IPS-18c (cell line): ENCODE data around the gene YTHDF1.
"Not testable (repeated sequence)": the region's sequence is repeated elsewhere in the genome, so short reads cannot be mapped to it uniquely, and the experiment has no call there.

Experiments used
- H3K4me3 ChIP-seq: 2 replicates; pipeline ENCODE4 v1.7.0; 2013; ENCODE audit warnings: low read depth, mild to moderate bottlenecking, low read length, moderate library complexity; ENCODE audit not compliant: insufficient read depth
- H3K9me3 ChIP-seq: one replicate; pipeline ENCODE4 v1.6.1; 2013; ENCODE audit warnings: mild to moderate bottlenecking, low read length, moderate library complexity; ENCODE audit not compliant: control insufficient read depth, insufficient read depth

YTHDF1 gene

DNA sequence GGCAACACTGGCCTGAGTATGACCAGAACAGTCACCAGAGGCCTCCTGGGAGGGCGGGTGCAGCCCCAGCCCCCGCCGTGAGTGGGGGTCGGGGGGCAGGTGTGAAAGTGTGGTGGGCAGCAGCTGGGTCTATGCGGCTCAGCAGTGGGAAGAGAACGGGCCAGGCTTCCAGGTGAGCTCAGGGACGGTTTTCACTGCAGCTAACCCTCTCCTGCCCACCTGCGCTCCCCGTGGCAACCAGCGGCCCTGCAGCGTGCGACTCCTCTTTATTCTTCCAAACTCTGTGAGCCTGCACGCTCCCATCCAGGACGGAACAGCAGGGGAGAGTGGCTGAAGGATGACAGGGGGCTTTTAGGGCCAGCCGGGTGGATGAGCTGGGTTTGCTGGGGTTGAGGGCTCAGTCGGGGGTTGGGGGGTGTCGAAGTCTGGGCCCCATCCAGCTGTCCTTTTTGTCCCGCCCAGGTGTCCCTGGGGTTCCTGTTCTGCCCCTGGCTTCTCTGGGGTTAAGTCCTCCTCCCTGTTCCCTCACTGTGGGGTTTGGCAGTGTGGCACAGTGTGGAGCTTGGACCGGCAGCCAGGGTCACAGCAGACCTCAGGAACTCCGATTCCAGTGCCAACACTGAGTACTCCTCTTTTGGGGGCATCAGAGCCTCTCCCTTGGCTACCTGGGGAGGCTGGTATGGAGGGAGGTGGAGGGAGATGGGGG lies 18.9 kb upstream of the YTHDF1 start:
- H3K4me3 ChIP-seq, result no peak overlapping the region
- peaks cover 1% of the 10 kb centered on the region for H3K9me3 ChIP-seq

DNA sequence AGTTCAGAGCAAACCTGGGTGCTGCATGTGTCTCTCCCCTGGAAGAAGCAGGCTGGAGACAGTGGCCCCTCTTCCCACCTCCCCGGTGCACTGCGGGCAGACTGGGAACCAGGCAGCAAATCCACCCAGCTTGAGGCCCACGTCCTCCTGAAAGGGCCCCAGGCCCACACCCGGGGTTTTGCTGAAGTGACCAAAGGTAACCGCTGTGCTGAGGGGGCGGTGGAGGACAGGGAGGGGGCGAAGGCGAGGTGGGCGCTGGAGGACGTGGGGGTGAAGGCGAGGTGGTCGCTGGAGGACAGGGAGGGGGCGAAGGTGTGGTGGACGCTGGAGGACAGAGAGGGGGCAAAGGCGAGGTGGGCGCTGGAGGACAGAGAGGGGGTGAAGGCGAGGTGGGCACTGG lies 18.0 kb upstream of the YTHDF1 start:
- H3K4me3 ChIP-seq, result no peak overlapping the region
- peaks cover 2% of the 10 kb centered on the region for H3K9me3 ChIP-seq

DNA sequence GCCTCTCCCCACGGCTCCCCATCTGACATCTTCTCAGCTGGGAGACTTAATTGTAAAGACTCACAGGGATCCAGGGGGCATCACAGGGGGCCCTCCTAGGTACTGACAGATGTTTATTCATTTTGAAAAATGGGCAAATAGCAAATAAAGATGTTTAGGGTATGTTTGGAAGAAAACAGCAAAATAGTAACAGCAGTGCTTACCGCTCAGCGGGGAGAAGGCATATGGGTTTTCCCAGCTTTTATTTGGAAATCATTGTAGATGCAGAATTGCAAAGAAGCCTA lies 17.1 kb upstream of the YTHDF1 start:
- Histone ChIP-seq H3K4me3 (no peak overlapping the region), H3K9me3 (peaks cover 2% of the 10 kb centered on the region)

DNA sequence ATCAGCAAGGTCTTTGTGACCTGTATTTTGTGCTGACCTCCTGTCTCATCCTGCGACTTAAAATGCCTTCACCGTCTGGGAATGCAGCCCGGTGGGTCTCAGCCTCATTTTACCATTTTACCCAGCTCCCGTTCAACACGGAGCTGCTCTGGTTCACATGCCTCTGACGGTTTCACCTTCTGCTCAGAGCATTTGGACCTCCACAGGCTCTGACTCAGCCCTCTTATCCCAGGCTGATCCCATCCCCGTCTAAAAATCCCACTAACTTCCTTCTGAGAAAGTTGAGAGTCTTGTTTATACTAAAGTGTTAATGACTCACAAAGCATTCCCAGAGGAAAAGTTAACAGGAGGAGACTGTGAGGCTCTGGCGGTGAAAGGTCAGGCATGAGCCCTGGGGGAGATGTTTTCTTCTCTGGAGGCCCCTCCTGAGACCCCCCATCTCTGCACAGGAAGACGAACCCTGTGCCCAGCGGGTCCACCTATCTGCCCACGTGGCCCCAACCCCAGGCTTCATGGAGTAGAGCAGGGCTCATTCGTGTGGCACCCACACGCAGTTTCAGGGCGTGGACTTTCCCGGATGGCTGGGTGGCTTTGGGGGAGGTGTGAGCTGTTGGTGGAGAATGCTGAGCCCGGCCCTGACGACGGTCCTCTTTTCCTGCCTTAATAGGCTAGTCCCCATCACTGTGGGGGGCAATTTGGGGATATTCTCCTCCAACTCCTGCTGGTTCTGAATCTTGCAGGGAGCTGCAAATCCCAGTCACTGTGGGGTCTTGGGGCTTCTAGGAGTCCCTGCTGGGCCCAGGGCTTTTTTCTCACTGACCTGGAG lies 16.5 kb upstream of the YTHDF1 start:
- H3K9me3 ChIP-seq, result peaks cover 2% of the 10 kb centered on the region
- H3K4me3 ChIP-seq, result no peak overlapping the region

DNA sequence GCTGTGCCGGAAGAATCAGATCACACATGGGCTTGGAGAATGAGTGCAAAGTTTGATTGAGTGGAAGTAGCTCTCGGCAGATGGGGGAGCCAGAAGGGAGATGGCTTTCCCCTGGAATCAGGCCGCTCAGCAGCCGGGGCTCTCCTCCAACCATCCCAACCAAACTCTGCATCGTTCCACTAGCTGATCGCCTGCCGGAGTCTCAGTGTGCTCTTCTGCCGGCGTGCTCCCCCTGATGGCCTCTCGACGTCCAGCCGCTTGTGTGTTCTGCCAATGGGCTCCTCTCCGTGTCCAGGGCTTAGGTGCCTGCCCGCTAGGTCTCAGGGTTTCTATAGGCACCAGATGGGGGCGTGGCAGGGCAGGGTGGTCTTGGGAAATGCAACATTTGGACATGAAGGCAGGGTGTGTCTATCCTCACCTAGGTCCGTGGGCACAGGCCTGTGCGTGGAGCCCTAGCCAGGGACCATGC lies 14.9 kb upstream of the YTHDF1 start:
- no peak overlapping the region for H3K4me3 ChIP-seq

DNA sequence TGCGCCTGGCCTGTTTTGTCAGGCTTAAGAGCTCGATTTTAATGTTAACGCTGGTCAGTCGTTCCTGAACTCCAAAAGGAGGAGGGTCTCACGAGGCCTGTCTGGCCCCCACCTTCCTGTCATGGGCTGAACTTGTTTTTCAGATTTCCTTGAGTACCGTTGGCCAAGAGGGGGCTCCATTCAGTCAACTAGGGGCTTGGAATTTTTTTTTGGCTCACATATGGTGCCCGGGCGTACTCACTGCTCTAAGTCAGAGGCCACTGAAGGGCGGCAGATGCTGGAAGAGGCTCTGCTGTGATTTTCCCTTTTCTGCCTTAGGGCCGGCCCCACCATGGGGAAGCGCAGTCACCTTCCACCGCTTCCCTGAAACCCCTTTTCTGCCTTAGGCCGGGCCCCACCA lies 12.9 kb upstream of the YTHDF1 start:
- Histone ChIP-seq H3K9me3 (peaks cover 2% of the 10 kb centered on the region), H3K4me3 (no peak overlapping the region)

More for the DNA sequence above, 14.9 kb upstream of the YTHDF1 start:
- peaks cover 2% of the 10 kb centered on the region for H3K9me3 ChIP-seq

DNA sequence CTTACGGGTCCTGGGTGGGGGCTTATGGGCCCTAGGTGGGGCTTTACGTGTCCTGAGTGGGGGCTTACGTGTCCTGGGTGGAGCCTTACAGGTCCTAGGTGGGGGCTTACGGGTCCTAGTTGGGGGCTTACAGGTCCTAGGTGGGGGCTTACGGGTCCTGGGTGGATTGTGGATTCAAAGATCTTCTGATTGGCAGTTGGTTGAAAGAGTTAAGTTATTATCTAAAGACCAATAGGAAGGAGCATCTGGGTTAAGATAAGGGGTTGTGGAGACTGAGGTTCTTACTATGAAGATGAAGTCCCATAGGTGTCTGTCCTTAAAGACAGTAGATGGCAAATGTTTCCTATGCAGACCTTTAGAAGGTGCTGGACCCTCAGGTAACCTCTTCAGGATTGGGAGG lies 11.3 kb upstream of the YTHDF1 start:
- peaks cover 2% of the 10 kb centered on the region for H3K9me3 ChIP-seq

DNA sequence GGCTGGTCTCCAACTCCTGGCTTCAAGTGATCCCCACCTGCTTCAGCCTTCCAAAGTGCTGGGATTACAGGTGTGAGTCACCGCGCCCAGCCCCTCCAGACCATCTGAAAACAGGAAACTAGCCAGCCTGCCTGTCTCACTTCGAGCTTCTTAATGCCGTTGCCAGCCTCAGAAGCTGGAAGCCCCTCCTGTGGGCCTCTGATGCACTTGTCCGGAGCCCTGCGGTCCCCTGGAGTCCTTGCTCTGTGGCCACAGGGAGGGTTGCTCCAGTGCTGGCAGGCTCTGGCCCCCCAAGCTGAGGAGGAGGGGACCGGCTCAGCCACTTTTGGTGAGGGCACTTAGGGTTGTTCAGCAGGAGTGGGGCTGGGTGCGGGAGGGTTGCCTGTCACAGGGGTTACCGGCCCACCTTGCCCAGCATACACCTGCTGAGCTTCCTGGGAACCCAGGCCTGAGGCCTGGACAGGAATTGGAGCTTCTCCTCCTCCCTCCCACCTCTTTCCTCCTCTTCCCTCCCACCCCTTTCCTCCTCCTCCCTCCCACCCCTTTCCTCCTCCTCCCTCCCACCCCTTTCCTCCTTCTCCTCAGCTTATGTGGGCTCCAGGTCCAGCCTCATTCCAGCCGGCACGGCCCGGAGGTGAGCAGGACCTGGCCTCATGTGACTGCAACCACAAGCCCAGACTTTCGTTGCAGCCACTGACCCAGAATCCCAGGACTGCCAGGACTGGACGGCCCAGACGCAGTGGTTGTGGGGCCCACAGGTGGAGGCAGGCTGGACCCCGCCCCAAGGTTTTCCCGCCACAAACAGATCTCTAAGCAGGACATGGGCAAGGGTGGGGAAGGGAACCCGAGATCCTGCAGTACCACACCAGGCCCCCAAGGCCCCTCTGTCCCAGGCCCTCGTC lies 10.4 kb upstream of the YTHDF1 start:
- H3K9me3 ChIP-seq, result peaks cover 2% of the 10 kb centered on the region

More for the DNA sequence above, 11.3 kb upstream of the YTHDF1 start:
- H3K4me3 ChIP-seq, result no peak overlapping the region

DNA sequence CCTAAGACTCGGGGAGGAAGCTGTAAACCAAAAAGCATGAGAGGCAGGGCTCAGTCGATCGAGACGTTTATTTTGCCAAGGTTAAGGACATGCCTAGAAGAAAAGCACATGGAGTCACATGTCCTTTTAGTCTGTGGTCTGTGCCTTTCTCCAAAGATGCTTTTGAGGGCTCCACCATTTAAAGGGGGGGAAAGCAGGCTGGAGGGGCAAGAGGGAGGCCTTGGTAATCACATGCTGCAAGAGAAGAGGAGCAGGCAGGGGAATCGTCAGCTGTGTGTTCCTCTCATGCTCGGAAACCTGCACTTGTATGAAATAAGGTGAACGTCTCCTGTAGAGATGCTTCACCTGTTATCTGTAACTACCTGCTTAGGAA lies 9.1 kb upstream of the YTHDF1 start:
- Histone ChIP-seq H3K4me3 (no peak overlapping the region), H3K9me3 (peaks cover 2% of the 10 kb centered on the region)

More for the DNA sequence above, 10.4 kb upstream of the YTHDF1 start:
- no peak overlapping the region for H3K4me3 ChIP-seq

DNA sequence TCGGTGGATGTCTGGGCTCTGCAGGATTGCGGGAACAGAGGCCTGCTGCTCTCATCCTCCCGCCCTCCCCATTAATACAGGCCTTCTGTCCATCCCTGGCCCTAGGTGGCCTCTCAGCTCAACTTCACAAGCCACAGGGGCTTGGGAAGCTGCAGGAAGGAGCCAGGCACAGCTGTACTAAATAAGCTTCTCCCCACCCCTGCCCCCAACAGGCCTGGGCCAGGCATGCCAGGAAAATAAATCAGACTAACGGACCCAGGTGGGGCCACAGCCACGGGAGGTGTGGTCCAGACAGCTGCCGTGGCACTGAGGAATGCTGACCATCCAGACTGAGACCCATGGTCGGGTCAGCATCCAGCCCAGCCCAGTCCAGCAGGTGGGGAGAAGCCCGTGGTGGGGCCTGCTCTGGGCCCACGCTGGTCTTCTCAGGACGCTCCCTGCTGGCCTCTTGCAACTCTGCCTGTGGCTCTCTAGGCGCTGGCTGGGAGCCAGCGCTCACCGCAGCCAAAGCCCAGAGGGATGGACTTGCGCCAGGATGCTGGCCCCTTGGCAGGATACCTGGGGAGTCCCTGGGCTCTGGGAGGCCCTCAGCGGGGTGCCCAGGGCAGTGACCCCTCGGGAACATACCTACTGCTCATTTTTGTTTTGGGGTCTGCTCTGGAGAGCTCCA lies 8.6 kb upstream of the YTHDF1 start:
- H3K4me3 ChIP-seq, result no peak overlapping the region

DNA sequence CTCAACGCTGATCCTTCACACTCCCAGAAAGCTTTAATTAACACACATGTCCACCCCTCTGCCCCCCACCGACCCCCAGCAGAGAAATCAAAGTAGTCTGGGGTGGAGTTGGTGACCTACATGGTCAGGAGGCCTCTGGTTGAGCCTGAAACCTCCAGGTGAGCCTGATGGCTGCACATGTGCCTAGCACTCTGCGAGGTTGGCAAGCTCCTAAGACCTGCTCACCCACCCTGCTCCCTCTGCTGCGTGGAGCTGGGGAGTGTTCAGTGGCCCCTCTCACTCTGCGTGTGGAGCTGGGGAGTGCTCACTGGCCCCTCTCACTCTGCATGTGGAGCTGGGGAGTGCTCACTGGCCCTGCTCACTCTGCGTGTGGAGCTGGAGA lies 7.9 kb upstream of the YTHDF1 start:
- no peaks in the 10 kb centered on the region for H3K9me3 ChIP-seq
- no peak overlapping the region for H3K4me3 ChIP-seq

More for the DNA sequence above, 8.6 kb upstream of the YTHDF1 start:
- no peaks in the 10 kb centered on the region for H3K9me3 ChIP-seq

DNA sequence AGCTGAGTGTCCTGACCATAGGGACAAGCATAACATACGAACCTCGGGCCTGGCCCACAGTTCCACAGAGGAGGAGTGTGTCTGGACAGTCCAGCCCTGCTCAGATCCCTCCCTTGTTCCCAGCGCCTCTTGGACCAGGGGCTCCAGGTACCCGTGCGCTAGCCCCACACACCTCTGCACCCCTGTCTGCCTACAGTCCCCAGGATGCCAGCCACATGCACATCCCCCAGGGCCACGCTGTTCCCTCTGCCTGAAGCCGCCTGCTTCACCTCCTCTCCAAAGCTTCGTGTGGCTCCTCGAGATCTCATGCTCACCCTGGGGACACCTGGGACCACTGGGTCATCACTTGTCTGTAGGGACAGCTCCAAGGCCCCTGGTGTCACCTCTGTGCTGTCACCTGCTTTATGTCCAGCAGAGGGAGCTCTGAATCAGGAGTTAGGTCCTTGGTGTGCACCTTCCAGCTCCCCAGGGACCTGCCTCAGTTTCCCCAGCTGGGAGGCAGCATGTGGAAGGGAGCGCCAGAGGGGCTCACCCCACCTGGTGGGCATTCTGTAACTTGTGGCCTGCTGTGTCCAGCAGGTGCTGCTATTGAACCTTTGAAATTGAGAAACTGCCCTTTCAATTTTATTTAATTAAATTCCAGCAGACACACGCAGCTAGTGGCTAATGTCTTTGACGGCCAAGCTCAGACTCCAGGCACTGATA lies 7.3 kb upstream of the YTHDF1 start:
- no peaks in the 10 kb centered on the region for H3K9me3 ChIP-seq
- no peak overlapping the region for H3K4me3 ChIP-seq

DNA sequence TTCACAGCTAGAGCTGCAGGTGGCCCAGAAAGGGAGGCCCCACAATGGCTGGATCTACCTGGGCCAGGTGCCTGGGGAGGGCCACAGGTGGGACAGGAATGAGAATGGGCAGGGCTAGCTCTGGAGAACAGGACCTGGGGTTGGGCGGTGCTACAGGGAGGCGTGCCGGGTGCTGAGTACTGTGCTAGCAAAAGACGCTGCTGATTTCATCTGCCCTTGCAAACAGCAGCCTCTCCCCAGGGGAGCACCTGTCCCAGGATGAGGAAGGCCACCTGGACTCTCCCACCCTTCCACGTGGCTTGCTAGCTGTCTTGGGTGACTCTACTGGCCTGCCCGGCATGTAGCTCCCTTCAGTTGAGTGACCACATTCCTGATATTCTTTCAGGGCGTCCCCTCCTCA lies 6.6 kb upstream of the YTHDF1 start:
- Histone ChIP-seq H3K9me3 (no peaks in the 10 kb centered on the region), H3K4me3 (no peak overlapping the region)

DNA sequence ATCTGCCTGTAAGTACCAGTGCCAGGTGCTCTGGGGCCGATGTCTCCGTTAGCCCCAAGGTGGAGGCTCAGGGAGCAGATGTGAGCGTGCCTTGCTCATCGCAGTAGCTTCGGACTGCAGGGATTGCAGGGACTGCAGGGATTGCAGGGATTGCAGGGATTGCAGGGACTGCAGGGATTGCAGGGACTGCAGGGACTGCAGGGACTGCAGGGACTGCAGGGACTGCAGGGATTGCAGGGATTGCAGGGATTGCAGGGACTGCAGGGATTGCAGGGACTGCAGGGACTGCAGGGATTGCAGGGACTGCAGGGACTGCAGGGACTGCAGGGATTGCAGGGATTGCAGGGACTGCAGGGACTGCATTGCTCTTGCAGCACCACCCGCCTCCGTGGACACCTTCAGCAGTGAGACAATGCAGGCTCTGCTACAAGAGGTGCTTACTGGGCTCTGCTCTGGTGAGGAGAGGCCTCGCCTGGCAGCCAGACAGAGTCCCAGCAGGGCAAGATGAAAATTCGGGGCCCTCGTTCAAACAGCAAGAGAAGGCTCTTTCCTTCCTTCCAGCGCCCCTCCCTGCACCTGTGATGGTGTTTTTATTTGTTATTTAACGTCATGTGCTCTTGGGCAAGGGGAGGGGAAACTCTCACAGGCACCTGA lies 5.6 kb upstream of the YTHDF1 start:
- H3K4me3 ChIP-seq, H3K9me3 ChIP-seq: not testable (repeated sequence)

DNA sequence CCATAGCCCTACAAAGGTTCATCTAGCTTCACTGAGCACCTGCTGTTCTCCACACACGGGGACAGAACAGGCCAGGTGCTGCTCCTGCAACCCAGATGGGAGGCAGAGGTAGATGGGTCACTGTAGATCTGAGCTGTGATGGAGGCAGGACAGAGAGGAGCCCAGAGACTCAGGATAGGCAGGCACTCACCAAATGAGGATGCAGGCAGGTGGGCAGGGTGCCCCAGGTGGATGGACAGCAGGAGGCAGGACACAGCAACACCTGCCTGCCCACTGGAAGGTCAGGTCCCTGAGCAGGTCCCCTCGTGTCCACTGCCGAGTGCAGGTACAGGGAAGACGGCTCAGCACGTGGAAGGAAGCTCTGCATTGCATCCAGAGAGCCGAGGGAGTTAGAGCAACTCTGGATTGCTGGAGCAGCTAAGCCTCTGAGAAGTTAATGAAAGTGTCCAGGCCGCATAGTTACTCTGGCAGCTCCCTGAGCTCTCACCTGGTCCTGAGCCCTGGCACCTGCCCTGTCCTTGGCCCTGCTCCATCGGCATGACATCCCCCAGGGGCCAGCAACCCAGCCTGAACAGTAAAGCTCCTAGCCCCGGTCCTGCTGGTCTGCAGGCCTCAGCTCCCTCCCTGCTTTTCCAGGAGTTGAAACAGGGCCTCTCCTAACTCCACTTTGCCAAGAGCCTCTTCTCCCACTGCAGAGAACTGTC lies 4.9 kb upstream of the YTHDF1 start:
- Histone ChIP-seq H3K4me3 (no peak overlapping the region), H3K9me3 (no peaks in the 10 kb centered on the region)
